Measurements from ENCODE around the gene GABBR1.
"Not testable (repeated sequence)": the region's sequence is repeated elsewhere in the genome, so short reads cannot be mapped to it uniquely, and the experiment has no call there.

GABBR1 gene

DNA sequence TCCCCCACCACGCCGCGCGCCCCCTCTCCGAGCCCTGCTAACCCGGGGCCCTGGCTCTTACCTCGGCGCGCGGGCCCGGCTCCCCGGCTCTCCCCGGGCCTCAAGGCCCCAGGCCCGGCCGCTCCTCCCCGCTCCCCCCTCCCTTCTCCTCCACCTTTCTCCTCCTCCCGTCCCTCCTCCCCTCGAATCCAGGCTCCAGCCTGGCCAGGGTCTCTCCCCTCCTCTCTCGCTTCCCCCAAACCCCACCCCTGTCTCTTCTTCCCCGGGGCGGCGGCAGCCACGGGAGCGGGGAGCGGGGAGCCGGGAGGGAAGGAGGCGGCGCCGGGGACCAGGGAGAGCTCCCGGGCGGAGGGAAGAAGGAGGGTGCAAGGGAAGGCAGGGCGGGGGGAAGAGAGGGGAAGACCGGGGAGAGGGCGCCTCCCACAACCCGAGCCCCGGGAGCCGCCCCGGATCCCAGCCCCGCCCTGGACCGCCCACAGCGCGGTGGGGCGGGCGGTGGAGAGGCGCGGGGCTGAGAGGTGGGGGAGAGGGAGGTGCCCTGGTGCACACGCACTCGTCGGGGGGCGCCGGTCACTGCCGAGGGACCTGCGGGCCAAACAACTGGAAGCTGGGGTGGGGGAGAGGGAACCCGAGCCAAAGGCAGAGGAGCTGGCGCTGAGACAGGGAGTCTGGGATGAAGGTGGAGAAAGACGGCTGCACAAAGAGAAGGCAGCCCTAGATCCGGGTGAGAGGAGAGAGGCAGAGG lies at the start of gene GABBR1:
TSS of gene GABBR1 (minus strand) at position 395 of the 745 bp plus-strand sequence. CDS start 798 bp downstream, outside the sequence.
- peak; percentile 99 for DNase-seq (ENCODE audit: low spot score)

DNA sequence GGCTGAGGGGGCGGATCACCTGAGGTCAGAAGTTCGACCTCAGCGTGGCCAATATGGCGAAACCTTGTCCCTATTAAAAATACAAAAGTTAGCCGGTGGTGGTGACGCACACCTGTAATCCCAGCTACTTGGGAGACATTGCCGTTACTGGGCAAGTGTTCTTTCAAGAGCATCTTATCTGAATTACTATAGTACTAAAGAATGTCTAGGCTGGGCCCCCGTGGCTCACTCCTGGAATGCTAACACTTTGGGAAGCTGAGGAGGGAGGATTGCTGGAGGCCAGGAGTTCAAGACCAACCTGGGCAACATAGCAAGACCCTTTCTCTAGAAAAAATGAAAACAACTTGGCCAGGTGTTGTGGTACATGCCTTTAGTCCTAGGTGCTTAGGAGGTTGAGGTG lies 48.8 kb upstream of the GABBR1 start:
- no peak for DNase-seq (ENCODE audit: low spot score)

DNA sequence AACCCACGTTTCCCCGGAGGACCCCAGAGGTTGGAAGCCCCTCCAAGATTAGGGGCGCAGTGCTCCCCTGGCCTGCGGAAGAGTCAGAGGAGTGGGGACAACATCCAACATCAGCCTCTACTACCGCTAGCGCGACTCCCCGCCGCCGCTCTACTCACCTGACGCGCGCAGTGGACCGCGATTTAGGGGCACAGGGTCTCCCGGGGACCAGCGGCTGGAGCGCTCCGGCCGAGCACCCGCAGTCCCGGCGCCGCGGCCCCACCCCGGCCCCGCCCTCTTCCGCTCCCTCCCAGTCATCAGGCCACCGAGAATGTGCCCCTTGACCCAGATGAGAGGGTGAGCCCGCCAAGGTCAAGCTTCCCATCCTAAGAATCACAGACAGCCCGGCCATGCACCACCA lies 47.9 kb upstream of the GABBR1 start, which contains the start of gene ZFP57:
TSS of gene ZFP57 (minus strand) at position 249 of the 400 bp plus-strand sequence. CDS start 4,149 bp downstream, outside the sequence.
- DNase-seq (ENCODE audit: low spot score): no peak

DNA sequence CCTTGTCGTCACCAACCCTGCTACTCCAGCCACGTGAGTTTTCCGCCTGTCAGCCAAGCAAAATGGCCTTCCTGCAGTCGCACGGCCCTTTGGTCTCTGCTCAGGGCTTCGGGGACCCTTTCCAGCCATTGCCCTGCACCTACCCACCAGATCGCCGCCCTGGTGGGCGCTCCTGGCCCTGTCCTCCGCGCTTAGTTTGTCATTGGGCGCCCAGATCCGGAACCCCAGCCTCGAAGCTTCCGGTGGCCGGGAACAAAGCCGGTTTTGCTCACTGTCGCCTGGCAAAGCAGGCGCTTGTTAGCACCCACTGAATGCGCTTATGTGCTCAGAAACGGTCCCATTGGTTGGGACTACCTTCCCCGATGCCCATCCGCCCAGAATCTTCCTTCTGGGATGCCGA lies 47.4 kb upstream of the GABBR1 start:
- DNase-seq (ENCODE audit: low spot score): no peak

DNA sequence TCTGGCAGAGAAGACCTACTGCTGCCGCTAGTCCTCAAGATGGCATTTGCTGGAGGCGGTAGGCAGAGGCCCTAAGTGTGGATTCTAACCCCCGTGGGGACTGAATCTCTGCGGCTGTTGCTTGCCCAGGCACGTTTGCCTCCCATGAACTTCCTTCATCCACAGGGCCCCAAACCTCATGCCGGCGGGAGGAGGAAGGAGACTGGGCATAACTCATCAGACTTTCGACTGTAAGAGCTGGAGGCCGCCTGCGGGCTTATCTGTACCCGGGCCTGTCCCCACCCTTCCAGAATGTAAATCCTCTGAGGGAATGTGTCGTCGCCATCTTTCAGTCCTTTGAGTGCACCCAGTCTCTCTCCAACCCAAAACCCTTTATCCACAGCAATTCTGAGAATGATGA lies 47.0 kb upstream of the GABBR1 start:
- DNase-seq (ENCODE audit: low spot score): no peak

DNA sequence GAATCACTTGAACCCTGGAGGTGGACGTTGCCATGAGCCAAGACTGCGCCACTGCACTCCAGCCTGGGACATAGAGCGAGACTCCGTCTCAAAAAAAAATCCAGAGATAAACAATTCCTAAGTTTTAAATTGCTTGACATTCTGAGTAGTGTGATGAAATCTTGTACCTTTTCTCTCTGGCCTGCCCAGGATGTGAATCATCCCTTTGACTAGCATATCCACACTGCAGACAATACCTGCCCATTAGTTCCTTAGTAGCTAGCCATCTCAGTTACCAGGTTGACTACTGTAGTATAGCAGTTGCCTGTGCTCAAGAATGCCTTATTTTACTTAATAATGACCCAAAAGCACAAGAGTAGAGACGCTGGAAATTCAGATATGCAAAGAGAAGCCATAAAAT lies 45.1 kb upstream of the GABBR1 start:
- no peak for DNase-seq (ENCODE audit: low spot score)

DNA sequence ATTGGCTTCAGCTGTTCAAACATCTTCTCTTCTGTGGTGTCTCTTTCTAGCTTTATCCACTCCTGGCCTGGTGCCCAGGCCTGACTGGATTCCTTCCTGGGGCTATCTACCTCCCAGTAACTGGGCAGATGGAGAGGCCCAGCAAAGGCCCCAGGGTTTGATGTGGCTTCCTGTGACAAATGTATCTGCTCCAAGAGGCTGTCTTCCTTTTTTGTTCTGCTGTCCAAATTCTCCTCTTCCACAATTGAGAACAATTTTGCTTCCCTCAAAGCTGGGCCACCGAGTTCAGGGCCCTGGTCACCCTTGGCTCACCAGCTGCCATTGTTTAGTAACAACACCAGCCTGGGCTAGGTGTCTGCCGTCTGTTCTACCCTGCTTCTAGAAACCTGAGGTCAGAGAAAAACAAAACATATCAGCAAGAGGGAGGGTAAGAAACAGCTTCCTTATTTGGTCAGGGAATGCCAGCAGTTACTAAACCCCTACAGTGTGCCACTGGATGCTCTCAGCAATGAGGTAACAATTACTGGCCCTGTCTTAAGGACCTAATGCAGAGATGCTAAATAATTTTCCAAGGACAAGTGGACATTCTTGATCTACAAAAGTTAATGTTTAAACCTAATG lies 44.1 kb upstream of the GABBR1 start:
- DNase-seq (ENCODE audit: low spot score): no peak

DNA sequence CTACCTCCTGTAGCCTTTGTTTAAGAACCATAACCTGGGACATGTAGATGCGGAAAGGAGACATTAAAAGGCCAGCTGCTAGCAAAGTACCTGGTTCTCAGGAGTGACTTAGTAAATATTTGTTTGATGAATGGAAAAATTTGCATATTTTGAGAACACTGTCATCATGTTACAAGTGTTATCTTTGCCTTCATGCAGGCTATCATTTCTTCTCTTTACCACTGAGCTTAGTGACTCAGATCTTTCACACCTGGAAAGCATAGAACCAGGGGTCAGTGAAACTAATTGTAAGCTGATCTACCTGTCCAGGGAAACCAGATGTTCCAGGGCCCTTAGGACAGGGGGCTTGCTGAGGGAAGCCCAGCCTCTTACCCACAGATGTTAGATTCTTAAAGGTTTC lies 42.6 kb upstream of the GABBR1 start:
- DNase-seq (ENCODE audit: low spot score): no peak

DNA sequence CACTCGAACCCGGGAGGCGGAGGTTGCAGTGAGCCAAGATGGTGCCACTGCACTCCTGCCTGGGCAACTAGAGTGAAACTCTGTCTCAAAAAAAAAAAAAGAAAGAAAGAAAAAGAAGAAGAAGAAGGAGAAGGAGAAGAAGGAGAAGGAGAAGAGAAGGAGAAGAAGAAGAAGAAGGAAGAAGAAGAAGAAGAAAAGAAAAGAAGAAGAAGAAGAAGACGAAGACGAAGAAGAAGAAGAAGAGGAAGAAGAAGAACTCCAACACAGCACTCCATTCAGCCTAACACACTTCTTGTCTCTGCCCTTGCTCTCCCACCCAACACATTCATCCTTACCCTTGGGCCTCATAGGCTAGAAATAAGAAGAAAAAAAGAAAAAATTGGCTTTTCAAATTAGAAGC lies 41.0 kb upstream of the GABBR1 start:
- no peak for DNase-seq (ENCODE audit: low spot score)

DNA sequence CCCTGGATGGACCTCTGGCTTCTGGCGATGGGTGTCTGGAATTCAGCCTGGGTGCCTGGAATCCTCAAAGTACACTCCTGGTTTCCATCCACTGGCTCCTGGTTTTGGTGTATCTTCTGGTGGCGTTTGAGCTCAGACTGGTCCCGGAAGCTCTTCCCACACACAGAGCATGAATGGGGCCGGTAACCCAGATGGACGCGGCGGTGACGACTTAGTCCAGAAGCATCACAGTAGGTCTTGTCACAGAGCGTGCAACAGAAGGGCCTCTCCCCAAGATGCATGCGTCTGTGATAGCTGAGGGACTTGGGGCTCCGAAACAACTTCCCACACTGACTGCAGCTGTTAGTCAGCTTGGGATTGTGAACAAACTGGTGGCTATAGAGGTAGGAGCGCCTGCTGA lies 40.2 kb upstream of the GABBR1 start:
- DNase-seq (ENCODE audit: low spot score): no peak

DNA sequence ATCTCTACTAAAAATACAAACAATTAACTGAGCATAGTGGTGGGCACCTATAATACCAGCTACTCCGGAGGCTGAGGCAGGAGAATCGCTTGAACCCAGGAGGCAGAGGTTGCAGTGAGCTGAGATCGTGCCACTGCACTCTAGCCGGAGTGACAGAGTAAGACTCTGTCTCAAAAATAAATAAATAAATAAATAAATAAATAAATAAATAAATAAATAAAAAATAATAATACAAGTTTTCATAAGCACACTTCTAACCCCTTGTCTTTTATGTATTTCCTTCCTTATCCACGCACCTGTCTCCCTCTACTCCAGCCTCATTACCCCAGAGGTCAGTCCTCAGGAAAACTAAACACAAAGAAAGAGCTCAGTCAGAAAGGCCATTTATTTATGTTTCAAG lies 39.1 kb upstream of the GABBR1 start:
- DNase-seq (ENCODE audit: low spot score): not testable (repeated sequence)

DNA sequence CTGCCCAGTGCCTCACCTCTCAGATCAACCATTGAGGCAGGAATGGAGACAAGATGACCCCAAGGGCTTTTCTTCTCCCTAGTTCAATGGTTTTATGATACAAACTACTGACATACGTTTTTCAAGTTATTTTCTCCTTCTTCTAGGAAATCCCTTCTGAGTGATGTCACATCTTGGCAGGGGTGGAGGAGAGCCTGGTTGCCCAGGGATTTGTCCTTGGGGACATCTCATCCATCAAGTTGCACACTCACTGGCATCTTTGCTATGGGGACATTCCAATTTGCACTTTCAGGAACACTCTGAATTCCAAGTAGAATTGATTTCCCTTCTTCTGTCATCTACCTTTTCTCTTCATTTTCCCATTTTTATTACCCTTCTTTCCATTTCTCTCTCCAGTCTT lies 38.0 kb upstream of the GABBR1 start:
- no peak for DNase-seq (ENCODE audit: low spot score)

DNA sequence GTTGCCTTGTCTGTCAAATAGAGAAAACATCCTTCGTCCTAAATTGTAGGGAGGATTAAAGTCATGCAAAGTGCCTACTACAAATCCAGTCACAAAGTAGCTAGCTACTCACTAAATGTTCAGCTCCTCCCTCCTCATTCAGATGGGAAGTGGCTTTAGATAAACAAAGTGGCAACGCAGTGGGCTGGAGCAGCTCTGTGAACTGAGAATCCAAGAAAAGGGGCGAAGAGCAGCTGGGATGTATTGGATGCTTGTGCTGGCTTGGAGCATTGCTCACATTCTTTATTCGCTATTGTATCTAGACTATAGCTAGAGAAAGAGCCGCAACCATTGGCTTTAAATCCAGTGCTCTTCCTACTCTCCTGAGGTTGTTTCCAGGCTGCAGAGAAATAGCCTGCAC lies 34.2 kb upstream of the GABBR1 start:
- DNase-seq (ENCODE audit: low spot score): no peak

DNA sequence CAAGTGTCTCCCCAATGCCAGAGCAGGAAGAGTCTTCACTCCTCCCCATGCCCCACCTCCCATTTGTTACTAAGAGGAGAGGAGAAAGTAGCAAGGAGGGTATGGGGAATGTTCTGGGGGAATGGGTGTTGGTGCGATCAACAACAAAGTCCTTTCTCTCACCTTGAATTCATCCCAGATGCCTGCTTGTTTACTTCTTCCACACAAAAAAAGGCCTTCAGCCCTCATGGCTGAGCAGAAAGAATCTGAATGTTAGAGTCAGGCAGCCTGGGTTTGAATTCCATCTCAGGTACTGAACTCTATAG lies 33.8 kb upstream of the GABBR1 start:
- DNase-seq (ENCODE audit: low spot score): no peak

DNA sequence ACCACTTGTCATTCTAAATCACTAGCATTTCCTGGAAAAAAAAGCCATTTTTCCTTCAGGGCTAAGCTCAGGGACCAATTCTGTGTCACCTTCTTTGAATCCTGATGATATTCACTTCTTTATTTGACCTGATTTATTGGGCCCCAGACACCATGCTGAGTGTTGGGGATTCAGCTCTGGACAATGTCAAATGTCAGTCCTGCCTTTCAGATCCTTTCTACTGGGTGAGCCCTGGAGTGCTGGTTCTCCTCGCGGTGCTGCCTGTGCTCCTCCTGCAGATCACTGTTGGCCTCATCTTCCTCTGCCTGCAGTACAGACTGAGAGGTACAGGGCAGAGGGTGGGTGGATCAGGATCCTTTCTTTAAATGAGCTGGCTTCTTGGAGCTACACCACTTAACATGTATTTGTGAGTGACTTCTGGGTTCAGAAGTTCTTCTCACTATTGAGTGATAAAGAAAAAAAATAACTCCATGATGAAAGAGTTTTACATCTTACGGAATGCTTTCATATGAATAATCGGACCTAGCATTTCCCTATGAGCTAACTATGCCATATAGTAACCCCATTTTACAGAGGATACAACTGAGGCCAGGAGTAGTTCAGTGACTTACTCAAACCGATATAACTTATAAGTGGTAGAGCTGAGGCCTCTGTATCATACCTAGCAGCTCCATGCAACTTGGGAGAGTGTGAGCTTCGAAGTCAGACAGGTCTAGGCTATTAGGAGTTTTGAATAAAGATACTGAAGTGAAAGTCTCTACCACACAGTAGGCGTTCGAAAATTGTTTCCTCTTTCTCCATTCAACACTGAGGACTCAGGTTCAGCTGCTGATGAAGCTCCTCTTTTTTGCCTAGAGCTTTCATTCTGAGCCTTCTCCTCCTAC lies 33.2 kb upstream of the GABBR1 start:
- no peak for DNase-seq (ENCODE audit: low spot score)

DNA sequence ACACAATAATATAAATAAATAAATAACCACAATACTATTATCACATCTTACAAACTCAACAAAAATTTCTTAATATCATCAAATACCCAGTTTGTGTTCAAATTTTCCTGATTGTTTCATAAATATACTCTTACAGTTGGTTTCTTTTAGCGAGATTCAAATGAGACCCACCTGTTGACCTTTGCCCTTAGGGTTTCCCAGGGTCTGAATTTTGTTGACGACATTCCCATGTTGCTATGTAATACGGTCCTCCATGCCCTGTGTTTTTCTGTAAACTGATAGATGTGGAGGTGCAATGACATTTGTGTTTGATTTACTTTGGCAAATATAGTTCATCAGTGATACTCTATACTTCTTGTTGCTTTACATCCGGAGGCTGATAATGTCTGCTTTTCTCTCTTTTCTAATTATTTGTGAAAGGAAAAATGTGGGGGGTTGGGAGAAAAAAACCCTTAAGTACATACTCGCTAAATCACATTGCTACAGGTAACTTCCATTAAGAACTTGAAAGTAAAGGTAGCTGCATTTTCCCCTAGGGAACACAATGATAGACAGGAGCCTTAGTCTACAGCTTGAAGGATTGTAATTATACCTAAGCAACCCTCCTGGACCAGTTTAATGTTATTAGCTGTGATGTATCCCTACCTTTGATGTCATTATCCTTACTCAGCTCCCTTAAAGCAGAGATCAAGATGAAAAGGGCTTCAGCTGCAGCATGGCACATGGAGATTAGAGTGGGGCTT lies 30.5 kb upstream of the GABBR1 start:
- no peak for DNase-seq (ENCODE audit: low spot score)

DNA sequence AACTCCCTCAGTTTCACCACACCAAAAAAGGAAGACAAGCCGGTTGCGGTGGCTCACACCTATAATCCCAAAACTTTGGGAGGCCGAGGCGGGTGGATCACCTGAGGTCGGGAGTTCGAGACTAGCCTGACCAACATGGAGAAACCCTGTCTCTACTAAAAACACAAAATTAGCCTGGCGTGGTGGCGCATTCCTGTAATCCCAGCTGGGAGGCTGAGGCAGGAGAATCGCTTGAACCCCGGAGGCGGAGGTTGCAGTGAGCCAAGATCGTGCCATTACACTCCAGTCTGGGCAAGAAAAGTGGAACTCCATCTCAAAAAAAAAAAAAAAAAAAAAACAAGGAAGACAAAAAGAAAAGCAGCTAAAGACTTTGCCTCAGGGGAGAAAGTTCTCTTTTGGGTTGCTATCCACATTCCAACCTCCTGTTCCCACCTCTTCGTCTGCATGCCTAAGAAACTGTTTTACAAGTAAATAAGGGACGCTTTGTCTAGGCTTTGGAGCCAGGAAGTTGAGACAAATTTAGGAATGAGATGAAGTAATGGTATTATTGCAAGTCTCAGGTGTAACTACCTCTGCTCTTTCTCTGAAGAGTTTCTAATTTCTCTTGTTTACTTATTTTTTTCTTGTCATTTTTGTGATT lies 28.6 kb upstream of the GABBR1 start:
- not testable (repeated sequence) for DNase-seq (ENCODE audit: low spot score)

DNA sequence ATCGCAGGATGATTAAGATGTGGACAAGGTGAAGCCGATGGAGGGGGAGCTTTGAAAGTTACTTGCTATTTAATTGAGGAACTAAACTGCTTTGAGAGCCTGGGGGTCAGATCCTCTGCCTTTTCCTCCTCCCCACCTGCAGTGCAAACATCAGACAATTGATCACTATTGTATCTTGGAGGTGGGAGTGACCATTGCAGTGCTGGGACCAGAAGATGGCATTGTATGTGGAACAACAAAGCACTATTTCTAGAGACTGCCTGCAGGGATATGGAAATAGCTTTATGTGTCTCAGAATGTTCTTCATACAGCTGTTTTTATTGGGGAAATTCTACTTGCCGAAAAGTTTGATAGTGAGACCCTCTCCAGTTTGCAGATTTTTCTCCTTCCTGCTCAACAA lies 28.1 kb upstream of the GABBR1 start:
- DNase-seq (ENCODE audit: low spot score): no peak

DNA sequence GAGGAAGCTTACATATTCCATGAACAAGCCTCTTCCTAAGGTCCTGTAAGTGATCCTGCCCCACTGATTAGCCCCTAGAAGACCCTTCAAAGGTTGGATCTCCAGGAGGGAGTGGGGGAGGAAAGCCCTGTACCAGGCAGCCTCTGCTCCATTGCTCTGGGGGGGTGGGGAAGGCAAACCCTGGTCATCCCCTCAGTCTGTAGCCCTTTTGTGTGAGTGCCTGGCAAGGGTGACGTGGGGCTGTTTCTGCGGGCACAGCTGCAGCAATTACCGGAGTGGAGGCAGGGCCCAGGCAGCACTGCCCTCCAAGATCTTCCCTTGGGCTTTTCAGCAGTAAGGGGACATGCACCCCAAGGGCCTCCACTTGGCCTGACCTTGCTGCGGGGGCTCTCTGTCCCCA lies 23.8 kb upstream of the GABBR1 start, which contains the start of gene MOG:
TSS of gene MOG (plus strand) at position 295 of the 400 bp plus-strand sequence. CDS start 118 bp downstream, outside the sequence.
- DNase-seq (ENCODE audit: low spot score): no peak

DNA sequence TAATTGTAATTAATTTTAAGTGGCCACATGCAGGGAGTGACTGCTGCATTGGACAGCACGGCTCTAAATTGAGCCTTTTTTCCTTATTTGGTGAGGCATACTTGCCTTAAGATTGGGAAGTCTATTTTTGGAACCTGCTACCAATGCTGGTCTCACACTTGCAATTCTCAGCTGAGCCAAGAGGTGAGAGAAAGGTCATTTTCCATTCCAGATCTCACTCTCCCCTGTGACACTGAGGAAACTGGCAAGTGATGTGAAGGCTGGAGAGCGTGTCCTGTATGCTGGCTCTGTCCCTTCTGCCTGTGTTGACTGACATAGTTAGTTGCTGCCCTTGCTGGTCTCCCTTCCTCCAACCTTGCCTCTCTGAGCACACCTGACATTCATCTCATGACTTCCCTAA lies 23.2 kb upstream of the GABBR1 start:
- no peak for DNase-seq (ENCODE audit: low spot score)

DNA sequence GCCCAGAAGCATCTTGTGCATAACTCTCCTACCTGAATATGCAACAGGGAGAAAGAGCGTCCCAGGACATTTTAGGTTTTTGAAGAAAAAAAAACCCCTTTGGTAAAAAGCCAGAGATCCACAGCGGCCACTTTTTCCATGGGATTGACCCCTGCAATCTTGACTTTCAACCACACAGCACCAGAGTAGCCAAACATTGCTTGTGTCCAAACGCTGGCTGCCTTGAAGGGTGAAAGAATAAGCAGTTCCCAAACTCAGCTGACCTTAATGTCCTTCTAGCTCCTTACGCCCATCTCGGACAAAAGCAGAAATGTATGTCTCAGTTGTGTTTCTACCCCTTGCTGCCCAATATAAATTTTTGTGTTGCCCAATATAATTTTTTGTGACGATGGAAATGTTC lies 22.7 kb upstream of the GABBR1 start:
- DNase-seq (ENCODE audit: low spot score): no peak
